NCI-H526 treated with DMSO at 0.1 percent for 48 hours (cell line): ENCODE results near the gene ELFN2.
"Not testable (repeated sequence)": the region's sequence is repeated elsewhere in the genome, so short reads cannot be mapped to it uniquely, and the experiment has no call there.

Experiments used
- DNase-seq: peaks from one replicate; lab custom pipeline; 2025; lab: John Stamatoyannopoulos, UW

Gene ELFN2

DNA sequence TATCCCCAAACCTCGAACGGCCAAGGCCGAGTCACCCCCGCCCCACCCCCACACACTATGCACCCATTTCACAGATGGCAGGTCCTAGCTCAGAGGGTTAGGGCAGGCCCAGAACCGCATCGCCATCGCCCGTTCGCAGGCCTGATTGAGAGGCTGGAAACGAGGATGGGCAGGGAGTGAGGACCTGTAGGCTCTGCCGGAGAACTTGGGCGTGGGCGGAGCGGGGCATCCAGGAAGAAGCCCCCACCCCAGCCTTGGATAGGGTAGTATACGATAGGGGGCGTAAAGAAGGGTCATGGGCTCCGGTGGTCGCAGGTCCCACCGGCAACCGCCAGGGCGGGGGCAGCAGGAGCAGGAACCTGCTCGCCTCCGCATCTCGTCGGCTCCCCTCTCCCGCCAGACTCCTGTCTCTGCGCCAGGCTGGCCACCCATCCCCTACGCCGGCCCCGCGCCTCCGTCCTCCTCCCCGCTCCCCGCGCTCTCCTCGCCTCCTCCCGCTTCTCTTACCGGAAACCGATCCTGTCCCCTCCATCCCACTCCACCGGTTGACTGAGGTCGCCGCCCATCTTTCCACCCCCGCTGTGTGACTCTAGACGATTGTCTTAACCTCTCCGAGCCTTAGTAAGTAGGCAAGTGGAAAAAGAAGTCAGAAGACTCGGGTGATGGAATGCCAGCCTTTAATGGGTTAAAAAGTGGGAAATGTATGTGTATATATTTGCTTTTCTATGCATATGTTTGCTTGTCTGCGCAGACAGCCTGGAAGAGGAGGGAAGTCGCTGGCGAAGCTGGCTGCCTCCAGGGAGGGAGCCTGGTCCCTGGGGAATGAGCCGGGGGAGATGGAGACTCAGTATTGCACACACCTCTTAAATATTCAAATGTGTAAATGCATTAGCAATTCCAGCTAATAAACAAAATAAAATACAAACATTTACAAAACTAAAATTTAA is 92.1 kb downstream of the ELFN2 start:
- peak; percentile 85 for DNase-seq

DNA sequence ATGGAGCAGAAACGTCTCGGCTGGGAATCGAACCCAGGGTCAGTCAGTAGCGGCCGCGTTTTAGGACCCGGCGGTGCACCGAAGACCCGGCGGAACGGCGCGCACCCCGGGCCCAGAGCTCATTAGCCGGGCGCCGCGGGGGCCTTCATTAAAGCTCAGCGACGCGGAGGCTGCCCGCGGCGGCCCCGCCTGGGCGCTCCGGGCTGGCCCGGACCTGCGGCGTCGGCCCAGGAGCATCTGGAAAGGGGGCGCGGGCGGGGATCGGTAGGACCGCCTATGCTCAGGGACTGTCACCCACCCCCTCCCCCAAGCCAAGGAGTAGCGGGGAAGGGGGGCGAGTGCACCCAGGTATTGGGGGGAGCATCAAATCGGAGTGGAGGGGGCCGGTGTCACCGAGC is 92.8 kb downstream of the ELFN2 start:
- no peak for DNase-seq

DNA sequence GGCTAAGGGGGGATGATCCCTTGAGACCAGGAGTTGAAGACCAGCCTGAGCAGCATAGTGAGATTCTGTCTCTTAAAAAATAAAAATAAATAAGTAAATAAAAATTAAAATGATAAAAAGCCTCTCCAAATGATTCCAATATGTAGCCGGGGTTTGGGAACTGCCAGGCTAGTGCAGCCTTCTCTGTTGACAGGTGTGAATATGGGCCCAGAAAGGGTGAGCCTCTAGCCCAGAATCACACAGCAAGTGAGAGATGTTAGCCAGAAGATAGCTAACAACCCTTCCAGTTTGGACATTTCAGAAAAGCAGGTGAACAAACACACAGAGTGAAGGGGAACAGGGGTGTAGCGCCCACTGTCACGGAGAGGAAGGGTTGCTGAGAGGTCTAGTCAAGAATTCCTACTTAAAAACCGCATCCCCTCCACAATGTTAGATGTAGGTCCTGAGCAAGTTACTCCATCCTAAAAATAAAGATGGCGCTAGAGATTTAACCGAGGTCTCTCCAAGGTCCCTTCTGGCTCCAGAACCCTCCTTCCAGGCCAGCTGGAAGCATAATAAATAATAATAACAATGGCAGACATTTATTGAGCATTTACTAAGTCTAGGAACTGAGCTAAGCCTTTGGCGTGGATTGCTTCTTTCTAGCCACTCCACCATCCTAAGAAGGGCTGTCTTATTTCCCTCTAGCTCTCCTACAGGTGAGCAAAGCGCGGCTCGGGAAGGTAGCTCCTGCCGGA is 93.4 kb downstream of the ELFN2 start:
- DNase-seq: no peak

DNA sequence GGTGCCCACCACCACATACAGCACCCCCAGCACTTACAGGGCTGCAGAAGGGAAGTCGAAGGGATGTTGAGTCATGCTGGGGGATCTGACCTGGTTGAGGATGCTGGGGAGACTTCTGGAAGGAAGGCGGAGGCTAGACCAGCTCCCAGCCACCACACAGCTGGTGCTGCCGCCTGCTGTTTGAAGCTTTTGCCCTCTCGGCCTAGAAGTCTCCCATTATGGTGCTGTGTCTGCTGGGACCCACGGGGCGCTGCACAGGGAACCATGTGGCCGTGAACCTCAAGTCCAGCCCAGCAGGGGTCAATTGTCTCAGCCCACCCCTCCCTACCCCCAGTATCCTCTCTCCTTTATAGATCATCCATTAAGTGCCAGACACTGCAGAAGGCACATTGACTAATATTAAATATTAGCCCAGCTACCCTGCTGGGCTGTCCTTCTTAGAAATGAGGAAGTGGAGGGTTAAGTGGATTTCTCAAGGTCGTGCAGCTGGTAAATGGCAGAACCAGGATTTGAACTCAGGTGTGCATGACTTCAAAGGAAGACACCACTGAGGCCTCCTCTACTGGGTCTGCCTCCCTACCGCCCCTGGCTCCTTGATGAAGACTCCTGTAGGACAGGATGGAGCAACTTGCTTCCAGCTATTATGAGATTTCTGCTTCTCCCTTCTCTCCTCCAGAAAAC is 95.3 kb downstream of the ELFN2 start:
- no peak for DNase-seq

DNA sequence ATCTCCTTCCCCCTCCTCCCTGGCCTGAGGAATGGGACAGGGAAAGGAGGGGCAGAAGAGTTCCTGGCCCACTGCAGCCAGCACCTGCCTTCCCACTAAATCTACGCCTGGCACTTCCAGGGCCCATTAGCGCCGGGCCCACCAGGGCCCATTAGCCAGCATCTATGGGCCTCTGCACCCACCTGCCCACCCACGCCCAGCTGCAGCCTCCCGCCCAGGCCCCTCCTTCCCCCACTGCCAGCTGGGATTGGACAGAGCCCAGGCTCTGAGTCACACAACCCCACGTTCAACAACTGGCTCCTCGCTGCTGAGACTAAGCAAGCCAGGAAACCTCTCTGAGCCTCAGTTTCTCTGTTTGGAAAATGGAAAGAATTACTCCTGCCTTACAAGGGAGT is 96.2 kb downstream of the ELFN2 start:
- DNase-seq: no peak

DNA sequence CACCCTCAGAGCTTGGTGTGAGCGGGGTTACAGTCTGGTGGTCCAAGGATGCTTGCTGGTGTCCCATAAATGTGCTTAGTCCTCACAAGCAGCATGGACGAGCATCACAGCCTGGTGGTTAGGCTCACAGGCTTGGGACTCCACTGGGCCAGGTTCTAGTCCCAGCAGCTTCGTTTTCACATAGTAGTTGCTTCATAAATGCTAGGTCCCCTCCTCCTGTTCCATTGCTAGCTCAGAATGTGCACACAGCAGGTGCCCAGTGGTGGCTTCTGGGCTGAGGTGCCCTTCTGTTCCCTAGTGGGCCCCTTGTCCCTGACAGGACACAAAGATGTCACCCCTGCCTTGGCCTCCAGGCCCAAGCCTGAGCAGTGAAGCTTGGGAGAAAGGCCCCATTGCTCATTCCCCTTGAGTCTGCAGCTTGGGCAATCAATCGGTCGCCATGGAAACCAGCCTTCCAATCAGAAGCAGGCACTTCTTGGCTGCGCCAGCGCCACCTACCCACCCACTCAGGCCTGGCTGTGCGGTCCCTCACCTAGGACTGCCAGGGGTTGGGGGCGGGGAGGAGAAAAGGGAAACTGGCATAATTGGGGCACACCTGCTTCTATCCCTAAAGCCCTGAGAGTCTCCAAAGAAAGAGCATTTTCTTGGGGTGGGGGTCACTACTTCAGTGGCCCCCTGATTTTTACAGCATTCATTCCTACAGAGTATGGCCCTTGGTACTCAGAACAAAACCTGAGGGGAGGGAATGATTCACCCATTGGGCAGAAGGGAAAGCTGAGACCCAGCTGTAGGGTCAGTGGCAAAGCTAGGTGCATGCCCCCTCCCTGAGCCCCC is 96.9 kb downstream of the ELFN2 start:
- DNase-seq: peak; percentile 58

DNA sequence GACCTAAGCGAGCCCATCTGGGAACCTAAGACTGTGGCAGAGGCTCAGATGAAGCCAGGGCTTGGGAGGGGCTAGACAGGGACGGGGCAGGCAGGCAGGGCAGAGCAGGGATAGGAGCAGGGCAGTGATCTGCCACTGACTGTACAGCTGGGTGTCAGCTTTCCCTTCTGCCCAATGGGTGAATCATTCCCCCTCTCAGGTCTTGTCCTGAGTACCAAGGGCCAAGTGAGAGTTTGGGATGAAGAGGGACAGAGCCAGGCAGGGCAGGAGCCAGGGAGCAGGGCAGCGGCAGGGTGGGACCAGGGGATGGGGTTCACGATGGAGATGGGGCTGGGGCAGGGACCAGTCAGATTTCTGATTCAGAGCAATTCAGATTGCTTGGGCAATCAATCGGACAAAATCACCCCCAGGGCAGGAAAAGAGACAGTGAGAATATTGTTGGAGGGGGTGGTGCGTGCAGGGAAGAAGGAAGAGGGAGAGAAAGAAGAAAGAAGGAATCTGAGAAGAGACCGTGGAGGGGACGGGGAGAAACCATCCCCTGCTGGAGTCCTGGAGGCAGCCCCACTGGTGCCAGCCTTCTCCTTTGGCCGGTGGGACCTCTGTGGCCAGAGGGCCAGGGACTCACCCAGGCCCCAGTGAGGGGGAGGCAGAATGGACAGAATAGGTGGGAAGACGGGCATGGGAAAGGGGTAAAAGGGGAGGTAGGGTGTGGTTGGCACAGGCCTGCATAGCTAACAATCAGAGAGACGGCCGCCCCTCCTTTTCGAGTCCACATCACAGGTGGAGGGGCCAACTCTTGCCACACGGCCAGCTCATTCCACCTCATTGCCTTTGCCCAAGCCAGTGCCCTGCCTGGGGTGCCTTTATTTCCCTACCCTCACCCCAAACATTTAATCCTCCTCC is 97.8 kb downstream of the ELFN2 start:
- no peak for DNase-seq

DNA sequence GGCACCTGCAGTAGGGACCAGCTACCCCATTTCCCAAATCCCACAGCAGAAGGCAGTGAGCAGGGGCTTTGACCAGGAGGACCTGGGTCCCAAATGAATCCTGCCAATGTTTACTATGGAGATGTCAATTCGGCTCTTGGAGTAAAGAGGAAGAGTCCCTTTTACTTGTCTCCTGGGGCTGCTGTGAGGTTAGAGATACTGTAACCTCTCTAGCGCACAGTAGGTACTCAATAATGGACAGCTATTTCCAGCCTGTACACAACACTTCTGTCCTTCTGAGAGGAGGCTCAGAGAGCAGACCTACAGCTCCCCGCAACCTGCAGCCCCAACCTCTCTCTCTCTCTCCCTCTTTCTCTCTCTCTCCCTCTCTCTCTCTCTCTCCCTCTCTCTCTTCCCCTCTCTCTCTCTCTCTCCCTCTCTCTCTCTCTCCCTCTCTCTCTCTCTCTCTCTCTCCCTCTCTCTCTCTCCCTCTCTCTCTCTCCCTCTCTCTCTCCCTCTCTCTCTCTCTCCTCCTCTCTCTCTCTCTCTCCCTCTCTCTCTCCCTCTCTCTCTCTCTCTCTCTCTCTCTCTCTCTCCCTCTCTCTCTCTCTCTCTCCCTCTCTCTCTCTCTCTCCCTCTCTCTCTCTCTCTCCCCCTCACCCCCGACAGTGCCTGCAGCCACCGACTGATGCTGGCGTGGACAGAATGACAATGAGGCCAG is 98.6 kb downstream of the ELFN2 start:
- DNase-seq: not testable (repeated sequence)

DNA sequence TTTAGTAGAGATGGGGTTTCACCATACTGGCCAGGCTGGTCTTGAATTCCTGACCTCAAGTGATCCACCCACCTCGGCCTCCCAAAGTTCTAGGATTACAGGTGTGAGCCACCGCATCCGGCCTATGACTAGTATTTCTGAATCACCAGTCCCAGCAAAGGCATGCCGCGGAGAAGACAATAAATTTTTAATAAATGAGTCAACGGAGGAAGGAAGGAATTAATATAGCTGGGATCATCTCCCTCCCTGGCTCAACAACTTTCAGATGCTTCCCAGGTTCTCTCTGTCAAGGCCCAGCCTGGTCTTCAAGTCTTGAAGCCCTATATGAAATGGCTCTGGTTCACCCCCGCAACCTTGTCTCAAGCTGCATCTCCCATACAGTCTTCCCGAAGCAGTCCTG is 99.3 kb downstream of the ELFN2 start:
- no peak for DNase-seq

DNA sequence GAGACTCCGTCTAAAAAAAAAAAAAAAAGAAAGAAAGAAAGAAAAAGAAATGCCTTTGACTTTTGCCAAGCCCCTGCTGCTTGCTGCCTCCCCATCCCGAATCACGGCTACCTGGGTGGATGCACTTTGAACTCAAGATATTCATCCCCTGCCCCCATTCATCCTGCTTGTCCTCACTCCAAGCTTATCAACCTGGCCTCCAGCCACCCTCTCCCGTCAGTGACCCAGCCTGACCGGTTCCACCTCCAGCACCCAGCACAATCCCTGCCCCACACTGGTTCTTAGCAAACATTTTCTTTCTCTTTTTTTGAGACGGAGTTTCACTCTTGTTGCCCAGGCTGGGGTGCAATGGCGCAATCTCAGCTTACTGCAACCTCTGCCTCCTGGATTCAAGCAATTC is 100.6 kb downstream of the ELFN2 start:
- DNase-seq: no peak

DNA sequence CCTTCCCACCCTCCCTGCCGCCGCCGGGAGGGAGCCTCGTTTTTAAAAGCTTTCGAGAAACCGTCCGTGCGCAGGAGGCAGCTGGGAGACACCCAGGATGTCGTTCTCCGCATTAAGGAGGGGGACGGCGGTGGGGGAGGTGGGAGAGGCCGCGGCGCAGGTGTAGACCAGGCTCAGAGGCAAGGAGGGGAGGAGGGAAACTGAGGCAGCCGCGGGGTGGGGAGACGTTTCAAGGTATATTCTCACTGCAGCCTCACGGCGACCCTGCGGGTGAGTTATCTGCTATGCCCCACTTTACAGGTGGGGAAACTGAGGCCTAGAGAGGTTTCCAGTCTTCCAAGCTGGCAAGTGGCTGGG is 102.3 kb downstream of the ELFN2 start:
- DNase-seq: no peak

DNA sequence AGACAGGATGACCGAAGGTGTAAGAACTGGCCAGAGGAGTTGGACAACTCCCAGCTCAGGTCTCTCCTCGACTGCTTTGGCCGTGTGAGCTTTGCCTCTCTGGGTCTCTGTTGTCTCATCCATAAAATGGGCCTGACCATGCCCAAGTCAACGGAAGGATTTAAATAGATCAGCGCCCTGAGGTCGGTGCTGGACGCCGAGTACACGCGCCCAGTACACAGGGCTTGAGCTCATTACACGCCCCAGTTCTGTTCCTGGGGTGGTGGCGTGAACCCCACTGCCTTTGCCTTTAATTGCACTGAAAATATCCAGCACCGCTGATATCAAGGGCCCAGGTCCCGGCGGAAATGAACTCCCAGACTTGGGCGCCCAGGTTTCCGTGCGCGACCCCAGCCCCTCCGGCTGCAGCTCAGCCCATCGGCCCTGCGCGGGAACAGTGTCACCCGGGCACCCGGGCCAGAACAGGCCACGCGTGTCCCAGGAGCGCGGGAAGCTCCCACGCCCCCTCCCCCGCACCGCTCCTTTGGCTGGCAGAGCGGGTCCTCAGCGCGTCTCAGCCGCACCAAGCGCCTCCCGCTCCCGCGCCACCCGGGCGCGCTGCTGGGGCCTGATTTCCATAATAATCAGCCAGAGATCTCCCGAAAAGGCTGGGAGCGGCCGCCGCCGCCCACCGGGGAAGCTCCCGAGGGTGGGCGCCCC is 102.8 kb downstream of the ELFN2 start:
- DNase-seq: no peak

DNA sequence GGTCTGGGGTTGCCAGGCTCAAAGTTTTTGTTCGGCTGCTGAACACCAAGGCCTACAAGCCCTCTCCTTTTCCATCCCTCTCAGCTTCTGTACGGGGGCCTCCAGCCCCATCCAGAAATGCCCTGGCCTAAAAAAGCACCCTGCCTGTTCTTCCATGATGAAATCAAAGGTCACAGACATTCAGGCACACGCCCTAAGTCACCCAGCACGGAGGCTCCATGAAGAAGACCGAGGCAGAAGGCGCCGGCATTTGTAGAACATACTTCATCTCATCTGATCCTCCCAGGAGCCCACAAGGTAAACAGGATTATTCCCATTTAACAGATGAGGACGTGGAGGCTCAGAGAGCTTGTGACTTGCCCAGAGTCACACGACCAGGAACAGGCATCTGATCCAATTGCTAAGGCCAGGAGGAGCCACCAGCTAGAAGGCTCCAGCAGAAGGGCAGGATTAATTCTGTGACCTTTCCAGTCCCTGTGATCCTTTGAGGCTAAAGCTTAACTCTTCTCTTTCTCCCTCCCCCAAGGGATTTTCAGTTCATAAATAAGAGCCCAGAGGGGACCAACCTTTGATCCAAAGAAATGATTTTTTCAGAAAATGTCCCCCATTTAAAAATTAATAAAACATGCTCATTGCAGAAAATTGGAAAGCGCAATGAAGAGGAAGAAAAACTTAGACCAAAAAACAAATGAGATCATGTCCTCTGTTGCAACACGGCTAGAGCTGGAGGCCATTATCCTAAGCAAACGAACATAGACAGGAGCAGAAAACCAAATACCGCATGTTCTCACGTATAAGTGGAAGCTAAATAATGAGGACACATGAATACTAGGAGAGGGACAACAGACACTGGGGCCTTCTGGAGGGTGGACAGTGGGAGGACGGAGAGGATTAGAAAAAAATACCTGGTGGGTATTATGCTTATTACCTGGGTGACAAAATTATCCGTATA is 106.3 kb downstream of the ELFN2 start:
- peak; percentile 60 for DNase-seq

DNA sequence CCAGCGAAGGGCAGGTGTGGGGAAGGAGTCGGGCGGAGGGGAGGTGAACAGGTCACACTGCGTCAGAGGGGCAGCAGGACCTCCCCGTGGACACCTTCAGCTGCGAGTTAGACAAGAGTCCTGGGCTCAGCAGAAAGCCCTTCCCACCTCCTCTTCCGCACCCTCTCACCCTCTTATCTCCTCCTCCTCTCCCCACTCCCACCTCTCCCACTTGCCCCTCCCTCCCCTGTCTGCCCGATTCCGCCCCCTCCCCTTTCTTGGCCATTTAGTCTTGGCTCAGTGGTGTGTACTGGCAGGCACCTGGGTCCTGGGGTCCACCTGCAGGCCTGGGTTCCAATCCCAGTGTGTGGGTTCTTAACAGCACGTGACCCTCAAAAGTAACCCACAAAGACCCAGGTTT is 107.8 kb downstream of the ELFN2 start:
- no peak for DNase-seq

DNA sequence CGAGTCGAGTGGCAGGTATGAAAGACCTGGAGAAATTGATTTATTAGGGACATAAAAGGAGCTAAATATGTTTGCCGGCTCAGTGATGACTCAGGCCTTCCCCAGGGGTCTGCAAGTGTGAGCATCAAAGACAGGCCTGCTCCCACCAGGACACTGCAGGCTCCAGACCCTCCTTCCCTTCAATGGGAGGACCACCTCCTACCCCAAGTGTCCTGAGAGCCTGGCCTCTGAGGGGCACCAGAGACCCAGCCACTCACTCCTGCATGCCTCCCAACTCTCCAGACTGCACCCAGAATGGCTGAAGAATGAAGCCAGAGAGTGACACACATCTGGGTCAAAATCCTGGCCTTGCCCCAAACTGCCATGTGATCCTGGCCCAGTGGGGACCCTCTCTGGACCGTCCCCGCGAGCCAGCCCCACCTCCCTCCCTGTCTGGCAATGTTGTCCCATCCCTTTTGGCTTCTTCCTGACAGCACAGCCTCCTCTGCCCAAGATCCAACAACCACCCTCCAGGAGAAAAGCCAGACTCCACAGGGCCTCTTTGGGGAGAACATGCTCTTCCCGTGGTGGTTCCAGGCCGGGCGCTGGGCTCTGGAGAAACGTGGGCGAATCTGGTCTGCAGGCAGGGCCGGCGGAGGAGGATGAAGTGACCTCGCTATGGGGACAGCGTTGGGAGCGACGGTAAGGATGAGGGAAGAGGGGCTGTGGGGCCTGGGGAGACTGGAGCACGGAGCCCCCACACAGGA is 108.7 kb downstream of the ELFN2 start:
- no peak for DNase-seq
